ENCODE data around the gene PSMB1.

GRCh38 chr6:170536671-170537070 is 16.4 kb downstream of the PSMB1 start:
- TF ChIP-seq GATA2 (IDR thresholded peaks at IDR 0.05; ENCODE audit: low read depth, low read length): no peak
- no peak for TF ChIP-seq GATA3 (IDR thresholded peaks at IDR 0.05; ENCODE audit: low read depth, low read length)
